Smooth muscle cell (in vitro differentiated cells): ENCODE results near the gene IMPG2. TPM values are rescaled to one million over a fixed set of nuclear protein-coding genes. Genes with fewer than 3 reads are reported as not detected.

ENCODE experiments used
- DNase-seq: peaks from one replicate; lab custom pipeline; 2025; ENCODE audit not compliant: unreplicated experiment; lab: John Stamatoyannopoulos, UW
- H2AFZ ChIP-seq: fragments of 200-600 bp; sonication (generic); 2 replicates; pipeline ENCODE4 v1.6.0; 2016; ENCODE audit warnings: antibody characterized with exemption, low read depth, mild to moderate bottlenecking
- H3F3A ChIP-seq: fragments of 200-600 bp; sonication (generic); 2 replicates; pipeline ENCODE4 v1.6.0; 2017; ENCODE audit warnings: antibody characterized with exemption, low read depth
- H3K27ac ChIP-seq: fragments of 200-600 bp; sonication (generic); 2 replicates; pipeline ENCODE4 v1.5.1; 2016; ENCODE audit warnings: low read depth, mild to moderate bottlenecking
- H3K27me3 ChIP-seq: fragments of 200-600 bp; sonication (generic); 2 replicates; pipeline ENCODE4 v1.6.1; 2016; ENCODE audit warnings: low read depth, mild to moderate bottlenecking
- H3K36me3 ChIP-seq: fragments of 200-600 bp; sonication (generic); 2 replicates; pipeline ENCODE4 v1.5.1; 2016; ENCODE audit warnings: low read depth
- H3K4me1 ChIP-seq: fragments of 200-600 bp; sonication (generic); 2 replicates; pipeline ENCODE4 v1.5.1; 2016; ENCODE audit warnings: low read depth
- H3K4me2 ChIP-seq: fragments of 200-600 bp; sonication (generic); 2 replicates; pipeline ENCODE4 v1.6.0; 2016; ENCODE audit warnings: mild to moderate bottlenecking
- H3K4me3 ChIP-seq: fragments of 200-600 bp; sonication (generic); 2 replicates; pipeline ENCODE4 v1.5.1; 2016; ENCODE audit warnings: mild to moderate bottlenecking
- H3K79me2 ChIP-seq: fragments of 200-600 bp; sonication (generic); 2 replicates; pipeline ENCODE4 v1.6.0; 2016; ENCODE audit warnings: low read depth, mild to moderate bottlenecking
- H3K9ac ChIP-seq: fragments of 200-600 bp; sonication (generic); 2 replicates; pipeline ENCODE4 v1.6.0; 2016; ENCODE audit warnings: low read depth
- H3K9me3 ChIP-seq: fragments of 200-600 bp; sonication (generic); replicated peaks from 2 replicates; pipeline ENCODE4 v1.5.1; 2016; ENCODE audit warnings: low read depth
- H4K20me1 ChIP-seq: fragments of 200-600 bp; sonication (generic); 2 replicates; pipeline ENCODE4 v1.6.0; 2016; ENCODE audit warnings: low read depth
- WGBS: methylation state at CpG from one replicate; pipeline ENCODE4 v1.1.7; 2016; ENCODE audit warnings: low lambda C conversion rate; 5-methylcytosine and 5-hydroxymethylcytosine counted together
- polyA plus RNA-seq: library from polyadenylated mRNA; unstranded; fragments of >200 nt; fragmentation: Nextera tagmentation; extraction: Ambion mirVana; gene quantifications from 2 replicates; pipeline ENCODE4 v1.2.1, GENCODE V29; 2016
- total RNA-seq: library from RNA; depleted of rRNA; stranded (reverse); fragments of >200 nt; gene quantifications from 2 replicates; pipeline ENCODE4 v1.2.3, GENCODE V29; 2014
- TF ChIP-seq, protein P1 (sequence below): fragments of 200-600 bp; sonication (generic); IDR thresholded peaks from 2 replicates; pipeline ENCODE4 v1.5.1; 2017; ENCODE audit warnings: borderline replicate concordance, mild to moderate bottlenecking, antibody characterized with exemption; ENCODE audit not compliant: insufficient read depth, poor library complexity, severe bottlenecking

IMPG2 gene
- total and polyA plus RNA-seq, 2 experiments from 2014 or later = 0.03 to 0.67 TPM

DNA sequence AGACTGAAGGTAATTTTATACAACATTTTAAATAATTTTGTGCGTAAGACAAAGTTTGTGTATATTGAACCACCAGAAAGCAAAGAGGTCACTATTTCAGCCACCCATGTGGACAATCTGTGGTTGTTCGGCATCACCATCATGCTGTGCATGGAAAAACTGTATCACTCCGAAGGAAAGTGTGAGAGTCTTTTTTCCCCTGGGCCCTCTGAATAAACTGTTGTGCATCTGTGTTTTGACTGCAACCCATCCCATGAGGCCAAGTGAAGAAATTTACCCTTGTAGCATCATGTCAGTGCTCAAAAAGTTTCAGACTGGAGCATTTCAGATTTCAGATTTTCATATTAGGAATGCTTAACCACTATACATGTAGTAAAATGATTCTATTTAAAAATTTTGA is 85.3 kb downstream of the IMPG2 start:
- TF ChIP-seq, protein P1, sequence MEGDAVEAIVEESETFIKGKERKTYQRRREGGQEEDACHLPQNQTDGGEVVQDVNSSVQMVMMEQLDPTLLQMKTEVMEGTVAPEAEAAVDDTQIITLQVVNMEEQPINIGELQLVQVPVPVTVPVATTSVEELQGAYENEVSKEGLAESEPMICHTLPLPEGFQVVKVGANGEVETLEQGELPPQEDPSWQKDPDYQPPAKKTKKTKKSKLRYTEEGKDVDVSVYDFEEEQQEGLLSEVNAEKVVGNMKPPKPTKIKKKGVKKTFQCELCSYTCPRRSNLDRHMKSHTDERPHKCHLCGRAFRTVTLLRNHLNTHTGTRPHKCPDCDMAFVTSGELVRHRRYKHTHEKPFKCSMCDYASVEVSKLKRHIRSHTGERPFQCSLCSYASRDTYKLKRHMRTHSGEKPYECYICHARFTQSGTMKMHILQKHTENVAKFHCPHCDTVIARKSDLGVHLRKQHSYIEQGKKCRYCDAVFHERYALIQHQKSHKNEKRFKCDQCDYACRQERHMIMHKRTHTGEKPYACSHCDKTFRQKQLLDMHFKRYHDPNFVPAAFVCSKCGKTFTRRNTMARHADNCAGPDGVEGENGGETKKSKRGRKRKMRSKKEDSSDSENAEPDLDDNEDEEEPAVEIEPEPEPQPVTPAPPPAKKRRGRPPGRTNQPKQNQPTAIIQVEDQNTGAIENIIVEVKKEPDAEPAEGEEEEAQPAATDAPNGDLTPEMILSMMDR = no peak
- no peaks in the 10 kb centered on the region for H3K27me3 ChIP-seq
- no peaks in the 10 kb centered on the region for H3F3A ChIP-seq
- H3K9ac ChIP-seq = no peak overlapping the region
- no peak overlapping the region for H3K4me3 ChIP-seq
- H3K36me3 ChIP-seq = no peaks in the 10 kb centered on the region
- no peaks in the 10 kb centered on the region for H4K20me1 ChIP-seq
- no peaks in the 10 kb centered on the region for H3K9me3 ChIP-seq
- 85% methylated on average over 3 of the region's 3 CpGs for WGBS
- no peak overlapping the region for H3K27ac ChIP-seq
- no peak overlapping the region for H3K4me2 ChIP-seq
- H3K79me2 ChIP-seq = no peaks in the 10 kb centered on the region
- H2AFZ ChIP-seq = no peak overlapping the region
- DNase-seq = no peak
- no peaks in the 10 kb centered on the region for H3K4me1 ChIP-seq

DNA sequence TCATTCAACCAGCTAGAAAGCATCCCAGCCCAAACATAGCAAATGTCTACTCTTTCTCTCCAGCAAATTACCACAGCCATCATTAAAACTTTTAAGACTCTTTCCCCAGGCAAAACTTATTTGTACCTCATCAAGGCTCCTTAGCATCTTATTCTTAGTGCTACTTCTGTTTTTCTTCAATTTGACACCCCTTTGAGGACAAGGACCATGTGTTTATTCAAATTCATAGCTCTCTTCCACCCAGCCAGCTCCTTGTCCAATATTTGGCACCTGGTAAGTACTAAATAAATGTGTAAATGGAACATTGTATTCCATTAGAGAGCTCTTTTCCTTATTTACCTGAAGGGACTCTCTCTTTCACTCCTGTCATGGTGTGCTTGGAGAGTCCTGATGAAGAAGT is 89.8 kb downstream of the IMPG2 start:
- no peaks in the 10 kb centered on the region for H3K36me3 ChIP-seq
- H4K20me1 ChIP-seq = no peaks in the 10 kb centered on the region
- no peak overlapping the region for H3K27ac ChIP-seq
- DNase-seq = no peak
- TF ChIP-seq, protein P1 = no peak
- H3K4me3 ChIP-seq = no peak overlapping the region
- no peak overlapping the region for H2AFZ ChIP-seq
- H3K4me2 ChIP-seq = no peak overlapping the region
- H3K79me2 ChIP-seq = no peaks in the 10 kb centered on the region
- no peaks in the 10 kb centered on the region for H3K4me1 ChIP-seq
- no peaks in the 10 kb centered on the region for H3K27me3 ChIP-seq
- H3F3A ChIP-seq = no peaks in the 10 kb centered on the region
- H3K9me3 ChIP-seq = no peaks in the 10 kb centered on the region
- no peak overlapping the region for H3K9ac ChIP-seq

GRCh38 chr3:101229681-101230080 is 90.7 kb downstream of the IMPG2 start:
- no peaks in the 10 kb centered on the region for H3K9me3 ChIP-seq
- no peaks in the 10 kb centered on the region for H3K79me2 ChIP-seq
- TF ChIP-seq, protein P1 = no peak
- no peak overlapping the region for H2AFZ ChIP-seq
- H3K27me3 ChIP-seq = no peaks in the 10 kb centered on the region
- H3K4me3 ChIP-seq = no peak overlapping the region
- no peak overlapping the region for H3K27ac ChIP-seq
- H4K20me1 ChIP-seq = no peaks in the 10 kb centered on the region
- 93% methylated on average over 4 of the region's 4 CpGs for WGBS
- H3K4me1 ChIP-seq = no peaks in the 10 kb centered on the region
- DNase-seq = no peak
- no peaks in the 10 kb centered on the region for H3K36me3 ChIP-seq
- H3F3A ChIP-seq = no peaks in the 10 kb centered on the region
- H3K9ac ChIP-seq = no peak overlapping the region
- H3K4me2 ChIP-seq = no peak overlapping the region

DNA sequence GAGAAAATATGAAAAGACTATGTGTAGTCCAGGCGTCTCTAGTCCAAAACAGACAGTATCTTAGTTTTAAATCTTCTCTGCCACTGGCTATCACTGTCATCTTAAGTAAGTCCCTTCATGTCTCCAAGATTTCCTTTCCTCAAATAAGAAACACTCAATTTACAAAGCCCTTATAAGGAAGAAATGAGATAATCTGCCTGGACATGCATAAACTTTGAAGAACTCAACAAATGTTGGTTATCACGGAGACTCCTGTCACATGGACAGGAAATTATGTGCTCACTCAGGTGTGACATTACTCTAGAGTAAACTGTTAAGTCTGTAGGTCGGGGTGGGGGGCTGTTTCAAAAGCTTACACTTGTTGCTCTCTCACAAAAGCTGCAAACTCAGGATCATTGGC is 91.9 kb downstream of the IMPG2 start:
- Histone ChIP-seq H3K36me3 (no peaks in the 10 kb centered on the region), H3K9ac (no peak overlapping the region), H3F3A (no peaks in the 10 kb centered on the region), H2AFZ (no peak overlapping the region), H3K4me2 (no peak overlapping the region), H3K4me3 (no peak overlapping the region), H3K9me3 (no peaks in the 10 kb centered on the region), H3K27ac (no peak overlapping the region), H3K27me3 (no peaks in the 10 kb centered on the region), H3K79me2 (no peaks in the 10 kb centered on the region), H4K20me1 (no peaks in the 10 kb centered on the region), H3K4me1 (no peaks in the 10 kb centered on the region)
- TF ChIP-seq, protein P1 = no peak
- 65% methylated on average over 3 of the region's 3 CpGs for WGBS
- DNase-seq = no peak
